Pulmonary artery endothelial cell (primary cell): ENCODE measurements around the gene LGALS7B. TPM values are rescaled to one million over a fixed set of nuclear protein-coding genes. Genes with fewer than 3 reads are reported as not detected.
"Not testable (repeated sequence)": the region's sequence is repeated elsewhere in the genome, so short reads cannot be mapped to it uniquely, and the experiment has no call there.

Source experiments
- DNase-seq: peaks from one replicate; pipeline ENCODE4 v3.0.0-alpha.2; 2011; ENCODE audit warnings: low read depth, low spot score
- total RNA-seq: library from RNA; depleted of rRNA; stranded (reverse); fragments of >200 nt; gene quantifications from 2 replicates; pipeline ENCODE4 v1.2.3, GENCODE V29; 2014

LGALS7B gene
- total RNA-seq, 1 donor from 2014 or later = not detected

GRCh38 chr19:38796154-38796553 is 7.2 kb downstream of the LGALS7B start:
- no peak for DNase-seq

GRCh38 chr19:38797781-38798180 is 8.8 kb downstream of the LGALS7B start:
- not testable (repeated sequence) for DNase-seq

- DNase-seq = no peak
Measured at GRCh38 chr19:38799104-38799503, 10.1 kb downstream of the LGALS7B start.

- DNase-seq = no peak
Measured at GRCh38 chr19:38800577-38801347, 11.8 kb downstream of the LGALS7B start.

GRCh38 chr19:38801359-38802095 is 12.5 kb downstream of the LGALS7B start:
- DNase-seq = no peak

- no peak for DNase-seq
Measured at GRCh38 chr19:38803543-38803942, 14.5 kb downstream of the LGALS7B start.

GRCh38 chr19:38805180-38805579 is 16.2 kb downstream of the LGALS7B start:
- no peak for DNase-seq

- no peak for DNase-seq
Measured at GRCh38 chr19:38806371-38806770, 17.4 kb downstream of the LGALS7B start.

GRCh38 chr19:38807374-38808098 is 18.5 kb downstream of the LGALS7B start:
- DNase-seq = not testable (repeated sequence)

- no peak for DNase-seq
Measured at GRCh38 chr19:38808741-38809140, 19.7 kb downstream of the LGALS7B start.

GRCh38 chr19:38809592-38810252 is 20.7 kb downstream of the LGALS7B start:
- no peak for DNase-seq

GRCh38 chr19:38812009-38812840 is 23.2 kb downstream of the LGALS7B start:
- DNase-seq = no peak

- no peak for DNase-seq
Measured at GRCh38 chr19:38812841-38813320, 23.9 kb downstream of the LGALS7B start, which contains the start of gene LGALS4. Gene LGALS4, minus strand, starts transcription at chr19:38812945. Its CDS starts 59 bp downstream, at chr19:38812886.

GRCh38 chr19:38813323-38813722 is 24.3 kb downstream of the LGALS7B start:
- DNase-seq = no peak

- not testable (repeated sequence) for DNase-seq
Measured at GRCh38 chr19:38813932-38814331, 24.9 kb downstream of the LGALS7B start.

- no peak for DNase-seq
Measured at GRCh38 chr19:38815059-38816001, 26.3 kb downstream of the LGALS7B start.

- DNase-seq = no peak
Measured at GRCh38 chr19:38816131-38816750, 27.2 kb downstream of the LGALS7B start.

GRCh38 chr19:38817081-38817480 is 28.1 kb downstream of the LGALS7B start:
- DNase-seq = no peak
